H9 (cell line): ENCODE measurements around the gene HMGB1. TPM values are rescaled to one million over a fixed set of nuclear protein-coding genes. Genes with fewer than 3 reads are reported as not detected.

ENCODE experiments used
- DNase-seq: peaks from one replicate; pipeline ENCODE4 v3.0.0-alpha.2; 2017
- H2AFZ ChIP-seq: one replicate; pipeline ENCODE4 v1.6.1; 2013; ENCODE audit warnings: mild to moderate bottlenecking, low read length, control low read depth, moderate library complexity
- H2AK5ac ChIP-seq: 2 replicates; pipeline ENCODE4 v1.6.1; 2013; ENCODE audit warnings: low read length, control low read depth, mixed read lengths; ENCODE audit not compliant: insufficient read length
- H2BK120ac ChIP-seq: one replicate; pipeline ENCODE4 v1.6.1; 2013; ENCODE audit warnings: low read depth, mild to moderate bottlenecking, low read length, control low read depth, inconsistent platforms; ENCODE audit not compliant: poor library complexity, severe bottlenecking
- H2BK12ac ChIP-seq: 2 replicates; pipeline ENCODE4 v1.6.1; 2013; ENCODE audit warnings: low read length, control low read depth, mixed read lengths, low read depth; ENCODE audit not compliant: insufficient read length
- H2BK15ac ChIP-seq: 2 replicates; pipeline ENCODE4 v1.6.1; 2013; ENCODE audit warnings: low read depth, low read length, control low read depth
- H2BK20ac ChIP-seq: one replicate; pipeline ENCODE4 v1.6.1; 2013; ENCODE audit warnings: low read depth, mild to moderate bottlenecking, low read length, control low read depth, inconsistent platforms; ENCODE audit not compliant: poor library complexity, severe bottlenecking
- H2BK5ac ChIP-seq: 2 replicates; pipeline ENCODE4 v1.6.1; 2013; ENCODE audit warnings: low read length, control low read depth, mixed read lengths; ENCODE audit not compliant: insufficient read length
- H3K14ac ChIP-seq: 2 replicates; pipeline ENCODE4 v1.6.1; 2013; ENCODE audit warnings: low read length, control low read depth; ENCODE audit not compliant: insufficient read depth
- H3K18ac ChIP-seq: 2 replicates; pipeline ENCODE4 v1.6.1; 2013; ENCODE audit warnings: low read depth, mild to moderate bottlenecking, mixed read lengths, low read length, control low read depth; ENCODE audit not compliant: insufficient read length
- H3K23ac ChIP-seq: 2 replicates; pipeline ENCODE4 v1.6.1; 2013; ENCODE audit warnings: low read length, control low read depth, mixed read lengths, low read depth; ENCODE audit not compliant: insufficient read length
- H3K23me2 ChIP-seq: 2 replicates; pipeline ENCODE4 v1.6.1; 2013; ENCODE audit warnings: low read depth, mild to moderate bottlenecking, mixed read lengths, low read length, control low read depth; ENCODE audit not compliant: insufficient read length, poor library complexity, severe bottlenecking
- H3K27ac ChIP-seq: 2 replicates; pipeline ENCODE4 v1.5.1; 2013; ENCODE audit warnings: low read length, control low read depth, mixed read lengths, low read depth; ENCODE audit not compliant: insufficient read length
- H3K27me3 ChIP-seq: 2 replicates; pipeline ENCODE4 v1.6.1; 2013; ENCODE audit warnings: low read length, control low read depth, inconsistent platforms; ENCODE audit not compliant: insufficient read depth
- H3K4ac ChIP-seq: 2 replicates; pipeline ENCODE4 v1.6.1; 2013; ENCODE audit warnings: low read depth, mild to moderate bottlenecking, control low read depth, inconsistent platforms, low read length, moderate library complexity
- H3K4me1 ChIP-seq: 2 replicates; pipeline ENCODE4 v1.6.1; 2013; ENCODE audit warnings: low read length, control low read depth, inconsistent platforms; ENCODE audit not compliant: insufficient read depth
- H3K4me2 ChIP-seq: 2 replicates; pipeline ENCODE4 v1.6.1; 2013; ENCODE audit warnings: low read length, control low read depth, mixed read lengths; ENCODE audit not compliant: insufficient read length, insufficient read depth
- H3K56ac ChIP-seq: 2 replicates; pipeline ENCODE4 v1.6.1; 2013; ENCODE audit warnings: low read depth, mild to moderate bottlenecking, mixed read lengths, low read length, control low read depth; ENCODE audit not compliant: insufficient read length
- H3K79me1 ChIP-seq: 2 replicates; pipeline ENCODE4 v1.6.1; 2013; ENCODE audit warnings: low read depth, mild to moderate bottlenecking, moderate library complexity, low read length, control low read depth, inconsistent platforms; ENCODE audit not compliant: insufficient read depth, poor library complexity, severe bottlenecking
- H3K79me2 ChIP-seq: 2 replicates; pipeline ENCODE4 v1.6.1; 2013; ENCODE audit warnings: low read length, control low read depth, inconsistent platforms; ENCODE audit not compliant: insufficient read depth
- H3K9ac ChIP-seq: 2 replicates; pipeline ENCODE4 v1.6.1; 2013; ENCODE audit warnings: low read length, control low read depth, mixed read lengths; ENCODE audit not compliant: insufficient read length; ENCODE audit errors: extremely low read depth
- H3K9me3 ChIP-seq: one replicate; pipeline ENCODE4 v1.6.1; 2013; ENCODE audit warnings: low read depth, low read length, inconsistent platforms; ENCODE audit not compliant: control insufficient read depth
- H3T11ph ChIP-seq: one replicate; pipeline ENCODE4 v1.6.1; 2013; ENCODE audit warnings: mild to moderate bottlenecking, low read length, control low read depth, inconsistent platforms
- H4K20me1 ChIP-seq: one replicate; pipeline ENCODE4 v1.6.1; 2013; ENCODE audit not compliant: control insufficient read depth, insufficient read length, insufficient read depth
- H4K5ac ChIP-seq: 2 replicates; pipeline ENCODE4 v1.6.1; 2013; ENCODE audit warnings: low read depth, mild to moderate bottlenecking, mixed read lengths, low read length, control low read depth; ENCODE audit not compliant: insufficient read length
- H4K8ac ChIP-seq: replicated peaks from 2 replicates; pipeline ENCODE4 v1.6.1; 2013; ENCODE audit warnings: low read length, control low read depth, mixed read lengths, low read depth; ENCODE audit not compliant: insufficient read length
- H4K91ac ChIP-seq: 2 replicates; pipeline ENCODE4 v1.6.1; 2013; ENCODE audit warnings: low read depth, mild to moderate bottlenecking, moderate library complexity, mixed read lengths, low read length, control low read depth; ENCODE audit not compliant: insufficient read length
- H3K27ac Mint-ChIP-seq, 3 experiments: 2 replicates in 2 of 3; 3 replicates in 1 of 3; pipeline ENCODE4 v1.8.0; 2020 to 2021; ENCODE audit warnings: mixed read lengths in 3 of 3, mild to moderate bottlenecking in 1 of 3, moderate library complexity in 1 of 3
- H3K27me3 Mint-ChIP-seq: 2 replicates; pipeline ENCODE4 v1.8.0; 2021; ENCODE audit warnings: low read depth, mild to moderate bottlenecking, moderate library complexity, mixed read lengths
- H3K36me3 Mint-ChIP-seq, 3 experiments: 2 replicates in 2 of 3; 3 replicates in 1 of 3; pipeline ENCODE4 v1.8.0; 2020 to 2021; ENCODE audit warnings: low read depth in 3 of 3, mixed read lengths in 3 of 3; ENCODE audit not compliant: insufficient read depth in 1 of 3
- H3K4me1 Mint-ChIP-seq, 2 experiments: 2 replicates each; pipeline ENCODE4 v1.8.0; 2020; ENCODE audit warnings: mixed read lengths in 2 of 2
- H3K4me3 Mint-ChIP-seq, 2 experiments: 2 replicates in 1 of 2; 3 replicates in 1 of 2; pipeline ENCODE4 v1.8.0; 2020 to 2021; ENCODE audit warnings: mild to moderate bottlenecking in 2 of 2, mixed read lengths in 2 of 2, moderate library complexity in 1 of 2
- H3K9me3 Mint-ChIP-seq, 2 experiments: 2 replicates in 1 of 2; 3 replicates in 1 of 2; pipeline ENCODE4 v1.8.0; 2020; ENCODE audit warnings: mild to moderate bottlenecking in 2 of 2, mixed read lengths in 2 of 2, moderate library complexity in 1 of 2
- CTCF ChIP-seq: fragments of 200-600 bp; sonication (generic); conservative IDR thresholded peaks from 3 replicates; pipeline ENCODE4 v1.8.0; 2021; ENCODE audit warnings: antibody characterized with exemption, mild to moderate bottlenecking
- WGBS: extraction: QIAGEN DNeasy Blood & Tissue Kit; methylation state at CpG from one replicate; pipeline ENCODE4 v1.1.7; 2013; ENCODE audit warnings: missing lambda C conversion rate, low lambda C conversion rate, mixed read lengths; ENCODE audit not compliant: insufficient read length; ENCODE audit errors: extremely low coverage; 5-methylcytosine and 5-hydroxymethylcytosine counted together
- total RNA-seq: library from RNA; stranded (reverse); gene quantifications from 2 replicates; pipeline ENCODE4 v1.2.1, GENCODE V29; 2021

Gene HMGB1
- total RNA-seq, 1 experiment from 2014 or later: 688 TPM

GRCh38 chr13:30421093-30422053 lies 44.4 kb downstream of the HMGB1 start:
- peak overlapping the region; percentile 76 to 82 (median 78) for H3K27ac Mint-ChIP-seq
- no CpG with 5 or more reads among the region's 53 CpGs for WGBS
- H3K4me2 ChIP-seq: peak overlapping the region; percentile 62

More at GRCh38 chr13:30421093-30422053, 44.4 kb downstream of the HMGB1 start:
- peak; percentile 64 for DNase-seq
- no peak overlapping the region for H2BK5ac ChIP-seq
- no peak overlapping the region for H3K4ac ChIP-seq
- TF ChIP-seq CTCF: no peak
- no peak overlapping the region for H4K91ac ChIP-seq
- no peak overlapping the region for H2BK12ac ChIP-seq
- H3K79me2 ChIP-seq: no peaks in the 10 kb centered on the region
- H3K27ac ChIP-seq: no peak overlapping the region
- no peaks in the 10 kb centered on the region for H3K79me1 ChIP-seq
- peaks cover 12 to 13% of the 10 kb centered on the region in 2 experiments for H3K4me1 Mint-ChIP-seq
- peak overlapping the region; percentile 39 for H3K18ac ChIP-seq
- no peak overlapping the region for H3K23ac ChIP-seq
- peaks cover 3% of the 10 kb centered on the region for H3K23me2 ChIP-seq
- H3K9me3 ChIP-seq: no peaks in the 10 kb centered on the region
- H4K8ac ChIP-seq: no peak overlapping the region
- H4K20me1 ChIP-seq: no peaks in the 10 kb centered on the region
- peaks cover 0 to 3% of the 10 kb centered on the region in 2 experiments; a peak in 1 of 5 replicates for H3K9me3 Mint-ChIP-seq
- peak overlapping the region; percentile 84 to 89 for H3K4me3 Mint-ChIP-seq
- 0 out of 2 replicates have a peak, but pooled peaks cover 3% of the 10 kb centered on the region for H3K4me1 ChIP-seq
- peak overlapping the region; percentile 67 for H3K14ac ChIP-seq
- H2BK20ac ChIP-seq: no peak overlapping the region
- H3K56ac ChIP-seq: no peak overlapping the region
- H2BK15ac ChIP-seq: no peak overlapping the region
- H2AK5ac ChIP-seq: no peak overlapping the region
- H3K27me3 ChIP-seq: no peaks in the 10 kb centered on the region; the same call in 1 of the 2 replicates
- H3K36me3 Mint-ChIP-seq: no peaks in the 10 kb centered on the region; a peak in 1 of 7 replicates
- no peak overlapping the region for H3T11ph ChIP-seq
- peak overlapping the region; percentile 12 for H3K9ac ChIP-seq
- H2AFZ ChIP-seq: no peak overlapping the region
- H4K5ac ChIP-seq: no peak overlapping the region
- H2BK120ac ChIP-seq: no peak overlapping the region
- peaks cover 27% of the 10 kb centered on the region for H3K27me3 Mint-ChIP-seq
